Dedifferentiated amniotic fluid mesenchymal stem cell (primary cell): ENCODE results near the gene NEU1.
"Not testable (repeated sequence)": the region's sequence is repeated elsewhere in the genome, so short reads cannot be mapped to it uniquely, and the experiment has no call there.

Experiments
- DNase-seq: peaks from one replicate; pipeline ENCODE4 v3.0.0-alpha.2; 2016; ENCODE audit errors: extremely low spot score

Gene NEU1

GRCh38 chr6:31838968-31839367 is 23.7 kb downstream of the NEU1 start:
- DNase-seq, result no peak

- not testable (repeated sequence) for DNase-seq
Measured at GRCh38 chr6:31838114-31838553, 24.5 kb downstream of the NEU1 start.

- DNase-seq, result no peak
Measured at GRCh38 chr6:31837369-31838113, 25.1 kb downstream of the NEU1 start.

GRCh38 chr6:31836474-31837368 is 25.9 kb downstream of the NEU1 start:
- DNase-seq, result peak; percentile 49

GRCh38 chr6:31836047-31836473 is 26.6 kb downstream of the NEU1 start:
- no peak for DNase-seq

GRCh38 chr6:31834367-31835250 is 28.0 kb downstream of the NEU1 start:
- peak; percentile 72 for DNase-seq

GRCh38 chr6:31831350-31832215 is 31.0 kb downstream of the NEU1 start:
- no peak for DNase-seq

- no peak for DNase-seq
Measured at GRCh38 chr6:31830886-31831335, 31.7 kb downstream of the NEU1 start.

- peak; percentile 54 for DNase-seq
Measured at GRCh38 chr6:31829633-31830283, 32.9 kb downstream of the NEU1 start.

GRCh38 chr6:31827286-31828079 is 35.1 kb downstream of the NEU1 start, which contains the start of gene HSPA1B:
TSS of gene HSPA1B (plus strand) at chr6:31827738. CDS start at chr6:31827951, 213 bp downstream.
- peak; percentile 98 for DNase-seq

- DNase-seq, result peak; percentile 55
Measured at GRCh38 chr6:31826793-31827285, 35.8 kb downstream of the NEU1 start.

GRCh38 chr6:31825553-31825952 is 37.1 kb downstream of the NEU1 start:
- no peak for DNase-seq

- DNase-seq, result not testable (repeated sequence)
Measured at GRCh38 chr6:31823592-31824196, 38.9 kb downstream of the NEU1 start.

GRCh38 chr6:31822036-31822821 is 40.4 kb downstream of the NEU1 start:
- peak; percentile 85 for DNase-seq

- DNase-seq, result no peak
Measured at GRCh38 chr6:31821301-31822035, 41.2 kb downstream of the NEU1 start.

GRCh38 chr6:31820399-31820798 is 42.2 kb downstream of the NEU1 start:
- not testable (repeated sequence) for DNase-seq

- no peak for DNase-seq
Measured at GRCh38 chr6:31819871-31820299, 42.7 kb downstream of the NEU1 start.
